Uterus (tissue), 2 donors: ENCODE data around the gene PTPRE.

Source experiments
- CTCF ChIP-seq, 4 experiments: fragments of 200-600 bp in 2 of 4; fragments of 450-650 bp in 2 of 4; sonication (generic) in 2 of 4; IDR thresholded peaks; one replicate each; pipeline ENCODE4 v1.5.1; 2016 to 2019; ENCODE audit warnings: antibody characterized with exemption in 4 of 4, mild to moderate bottlenecking in 2 of 4, moderate library complexity in 1 of 4
- POLR2A ChIP-seq, 2 donors: fragments of 450-650 bp; IDR thresholded peaks; one replicate each; pipeline ENCODE4 v1.6.1; 2016; ENCODE audit warnings: antibody characterized with exemption in 2 of 2, mild to moderate bottlenecking in 1 of 2, moderate library complexity in 1 of 2

GRCh38 chr10:127933271-127933670 lies 26.4 kb downstream of the PTPRE start:
- TF ChIP-seq CTCF (IDR thresholded peaks at IDR 0.05) (no peak), POLR2A (IDR thresholded peaks at IDR 0.05) (no peak)
